Epithelial cell of prostate (primary cell): ENCODE data around the gene VAV3.
A peak's percentile ranks its signal among the peaks of the same experiment; 100 is the strongest.
"Not testable (repeated sequence)": the region's sequence is repeated elsewhere in the genome, so short reads cannot be mapped to it uniquely, and the experiment has no call there.

Experiments used
- DNase-seq: peaks from one replicate; pipeline ENCODE4 v3.0.0-alpha.2; 2011; ENCODE audit warnings: low read depth, low spot score
- H3K27ac ChIP-seq: fragments of 450-650 bp; 2 replicates; pipeline ENCODE4 v1.5.1; 2017; ENCODE audit warnings: mild to moderate bottlenecking

VAV3 gene

GRCh38 chr1:107965110-107965991 is at the start of gene VAV3:
VAV3 (minus strand) TSS chr1:107965180; CDS start chr1:107964869, 311 bp downstream.
- DNase-seq, result no peak
- no peak within 1 kb of the TSS for H3K27ac ChIP-seq

GRCh38 chr1:108012553-108012952 is 47.6 kb upstream of the VAV3 start:
- no peak for DNase-seq

GRCh38 chr1:108011295-108011694 is 46.3 kb upstream of the VAV3 start:
- no peak overlapping the region for H3K27ac ChIP-seq

More at GRCh38 chr1:108012553-108012952, 47.6 kb upstream of the VAV3 start:
- no peak overlapping the region for H3K27ac ChIP-seq

GRCh38 chr1:108010581-108010980 is 45.6 kb upstream of the VAV3 start:
- H3K27ac ChIP-seq, result no peak overlapping the region
- DNase-seq, result no peak

More at GRCh38 chr1:108011295-108011694, 46.3 kb upstream of the VAV3 start:
- no peak for DNase-seq

GRCh38 chr1:108009603-108010195 is 44.7 kb upstream of the VAV3 start:
- peak overlapping the region; percentile 7 for H3K27ac ChIP-seq
- no peak for DNase-seq

GRCh38 chr1:108007531-108007930 is 42.6 kb upstream of the VAV3 start:
- DNase-seq, result no peak
- peak overlapping the region; percentile 19 for H3K27ac ChIP-seq

GRCh38 chr1:108007070-108007469 is 42.1 kb upstream of the VAV3 start:
- peak overlapping the region; percentile 19 for H3K27ac ChIP-seq
- no peak for DNase-seq

GRCh38 chr1:108004919-108005318 is 39.9 kb upstream of the VAV3 start:
- not testable (repeated sequence) for H3K27ac ChIP-seq, DNase-seq

GRCh38 chr1:108000620-108001111 is 35.7 kb upstream of the VAV3 start:
- H3K27ac ChIP-seq, result no peak overlapping the region
- DNase-seq, result no peak

GRCh38 chr1:108000184-108000583 is 35.2 kb upstream of the VAV3 start:
- DNase-seq, result no peak
- H3K27ac ChIP-seq, result no peak overlapping the region

- no peak overlapping the region for H3K27ac ChIP-seq
- DNase-seq, result no peak
Observed at GRCh38 chr1:107997866-107998265, 32.9 kb upstream of the VAV3 start.

- H3K27ac ChIP-seq, result peak overlapping the region; percentile 15
- peak; percentile 41 for DNase-seq
Observed at GRCh38 chr1:107993920-107994319, 28.9 kb upstream of the VAV3 start.

- DNase-seq, result no peak
- no peak overlapping the region for H3K27ac ChIP-seq
Observed at GRCh38 chr1:107992347-107992746, 27.4 kb upstream of the VAV3 start.

GRCh38 chr1:107991371-107992066 is 26.5 kb upstream of the VAV3 start:
- peak overlapping the region; percentile 39 for H3K27ac ChIP-seq
- no peak for DNase-seq

GRCh38 chr1:107990606-107991005 is 25.6 kb upstream of the VAV3 start:
- peak overlapping the region; percentile 39 for H3K27ac ChIP-seq
- no peak for DNase-seq

- DNase-seq, result no peak
- no peak overlapping the region for H3K27ac ChIP-seq
Observed at GRCh38 chr1:107981277-107981676, 16.3 kb upstream of the VAV3 start.

GRCh38 chr1:107979926-107980325 is 14.9 kb upstream of the VAV3 start:
- DNase-seq, result no peak
- no peak overlapping the region for H3K27ac ChIP-seq

- DNase-seq, result no peak
- no peak overlapping the region for H3K27ac ChIP-seq
Observed at GRCh38 chr1:107979088-107979487, 14.1 kb upstream of the VAV3 start.

GRCh38 chr1:107976836-107977235 is 11.9 kb upstream of the VAV3 start:
- no peak overlapping the region for H3K27ac ChIP-seq
- no peak for DNase-seq

GRCh38 chr1:107976431-107976830 is 11.5 kb upstream of the VAV3 start:
- H3K27ac ChIP-seq, result no peak overlapping the region

GRCh38 chr1:107975851-107976250 is 10.9 kb upstream of the VAV3 start:
- no peak for DNase-seq
- H3K27ac ChIP-seq, result no peak overlapping the region

More at GRCh38 chr1:107976431-107976830, 11.5 kb upstream of the VAV3 start:
- no peak for DNase-seq
